Vagina (tissue), 2 donors: ENCODE data around the gene BCAS1. TPM values are rescaled to one million over a fixed set of nuclear protein-coding genes. Genes with fewer than 3 reads are reported as not detected.

Source experiments
- DNase-seq, 2 donors: peaks; one replicate each; pipeline ENCODE4 v3.0.0-alpha.2; 2017; ENCODE audit errors: extremely low spot score in 2 of 2
- H3K27ac ChIP-seq: fragments of 200-600 bp; sonication (generic); one replicate; pipeline ENCODE4 v1.5.1; 2019
- H3K27me3 ChIP-seq: fragments of 200-600 bp; sonication (generic); one replicate; pipeline ENCODE4 v1.5.1; 2019
- H3K36me3 ChIP-seq, 2 donors: fragments of 200-600 bp; sonication (generic); one replicate each; pipeline ENCODE4 v1.5.1; 2017 to 2019
- H3K4me1 ChIP-seq: fragments of 200-600 bp; sonication (generic); one replicate; pipeline ENCODE4 v1.5.1; 2019
- H3K4me3 ChIP-seq, 2 donors: fragments of 200-600 bp; sonication (generic); 1 replicate in 1 of 2; 2 replicates in 1 of 2; pipeline ENCODE4 v1.5.1; 2016 to 2019
- H3K9me3 ChIP-seq: fragments of 200-600 bp; sonication (generic); one replicate; pipeline ENCODE4 v1.5.1; 2019
- POLR2A ChIP-seq, 2 donors: fragments of 450-650 bp; IDR thresholded peaks; one replicate each; pipeline ENCODE4 v1.6.1; 2017; ENCODE audit warnings: antibody characterized with exemption in 2 of 2, mild to moderate bottlenecking in 2 of 2, moderate library complexity in 2 of 2
- POLR2AphosphoS5 ChIP-seq, 2 donors: sonication (generic); formaldehyde crosslinking; IDR thresholded peaks; one replicate each; pipeline ENCODE4 v1.9.0; 2017; ENCODE audit warnings: antibody characterized with exemption in 2 of 2, mild to moderate bottlenecking in 2 of 2, low read depth in 1 of 2; ENCODE audit not compliant: insufficient read depth in 1 of 2
- intact Hi-C: fragments of 100-400 bp; cut with DNase I; formaldehyde crosslinking; loops from one replicate; pipeline ENCODE4 v1.15.1; 2023
- total RNA-seq: library from RNA; depleted of rRNA; stranded (reverse); fragments of >200 nt; gene quantifications from one replicate; pipeline ENCODE4 v1.2.3, GENCODE V29; 2016
- TF ChIP-seq, protein P1 (sequence below), 3 experiments: fragments of 450-650 bp in 2 of 3; fragments of 200-600 bp in 1 of 3; sonication (generic) in 1 of 3; IDR thresholded peaks; one replicate each; pipeline ENCODE4 v1.5.1; 2017 to 2019; ENCODE audit warnings: antibody characterized with exemption in 3 of 3, mild to moderate bottlenecking in 2 of 3, moderate library complexity in 2 of 3

Gene BCAS1
- total RNA-seq, 1 donor from 2014 or later = 2.7 TPM

DNA sequence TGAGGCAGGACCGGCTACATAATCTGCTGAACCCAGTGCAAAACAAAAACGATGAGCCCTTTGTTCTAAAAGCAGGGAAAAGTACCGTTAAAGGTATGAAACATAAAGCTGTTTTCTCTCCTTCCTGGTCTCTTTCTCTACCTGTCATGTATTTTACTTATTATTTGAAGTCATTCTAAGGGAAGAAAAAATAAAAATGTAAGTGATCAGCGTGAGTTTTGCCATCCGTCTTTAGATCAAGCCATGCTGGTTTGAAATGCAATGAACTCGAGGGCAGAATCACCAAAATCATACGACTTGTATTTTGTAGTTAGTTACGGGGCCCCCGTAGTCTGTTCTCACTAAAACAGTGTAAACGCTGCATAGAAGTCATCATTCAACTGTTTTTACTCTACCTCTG is 2.9 kb upstream of the BCAS1 start:
- intact Hi-C loops = no loop called here
- H3K27ac ChIP-seq = no peak overlapping the region
- H3K4me1 ChIP-seq = no peaks in the 10 kb centered on the region
- no peak for DNase-seq
- no peaks in the 10 kb centered on the region for H3K27me3 ChIP-seq
- H3K9me3 ChIP-seq = no peaks in the 10 kb centered on the region
- H3K36me3 ChIP-seq = no peaks in the 10 kb centered on the region
- no peak overlapping the region for H3K4me3 ChIP-seq
- TF ChIP-seq POLR2AphosphoS5 (IDR thresholded peaks at IDR 0.05; ENCODE audit: insufficient read depth in 1 of 2, low read depth in 1 of 2) (no peak), POLR2A (IDR thresholded peaks at IDR 0.05) (no peak)
- TF ChIP-seq, protein P1, sequence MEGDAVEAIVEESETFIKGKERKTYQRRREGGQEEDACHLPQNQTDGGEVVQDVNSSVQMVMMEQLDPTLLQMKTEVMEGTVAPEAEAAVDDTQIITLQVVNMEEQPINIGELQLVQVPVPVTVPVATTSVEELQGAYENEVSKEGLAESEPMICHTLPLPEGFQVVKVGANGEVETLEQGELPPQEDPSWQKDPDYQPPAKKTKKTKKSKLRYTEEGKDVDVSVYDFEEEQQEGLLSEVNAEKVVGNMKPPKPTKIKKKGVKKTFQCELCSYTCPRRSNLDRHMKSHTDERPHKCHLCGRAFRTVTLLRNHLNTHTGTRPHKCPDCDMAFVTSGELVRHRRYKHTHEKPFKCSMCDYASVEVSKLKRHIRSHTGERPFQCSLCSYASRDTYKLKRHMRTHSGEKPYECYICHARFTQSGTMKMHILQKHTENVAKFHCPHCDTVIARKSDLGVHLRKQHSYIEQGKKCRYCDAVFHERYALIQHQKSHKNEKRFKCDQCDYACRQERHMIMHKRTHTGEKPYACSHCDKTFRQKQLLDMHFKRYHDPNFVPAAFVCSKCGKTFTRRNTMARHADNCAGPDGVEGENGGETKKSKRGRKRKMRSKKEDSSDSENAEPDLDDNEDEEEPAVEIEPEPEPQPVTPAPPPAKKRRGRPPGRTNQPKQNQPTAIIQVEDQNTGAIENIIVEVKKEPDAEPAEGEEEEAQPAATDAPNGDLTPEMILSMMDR (IDR thresholded peaks at IDR 0.05) = no peak

DNA sequence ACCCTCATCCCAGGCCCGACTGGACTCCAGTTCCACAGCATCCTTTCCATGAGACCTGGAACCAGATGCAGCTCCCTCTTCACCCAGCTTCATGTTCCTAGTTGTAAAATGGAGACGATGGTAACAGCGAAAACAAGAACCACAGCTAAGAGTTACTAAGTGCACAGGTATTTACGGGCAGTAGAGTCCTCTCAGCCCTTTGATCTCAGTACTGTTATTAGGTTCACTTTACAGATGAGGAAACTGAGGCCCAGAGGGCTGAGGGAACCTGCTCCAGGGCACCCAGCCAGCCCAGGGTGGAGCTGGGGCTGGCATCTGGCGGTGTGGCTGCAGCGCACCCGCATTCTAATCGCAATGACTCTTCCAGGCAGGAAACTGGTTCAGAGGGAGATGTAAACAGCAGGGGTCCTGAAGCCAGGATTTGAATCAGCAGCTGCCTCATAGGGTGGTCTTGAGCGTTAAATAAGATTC is 858 bp downstream of the BCAS1 start:
- no peak for DNase-seq
- H3K4me3 ChIP-seq = no peak overlapping the region
- H3K9me3 ChIP-seq = no peaks in the 10 kb centered on the region
- no peak overlapping the region for H3K27ac ChIP-seq
- no peaks in the 10 kb centered on the region for H3K27me3 ChIP-seq
- H3K4me1 ChIP-seq = no peaks in the 10 kb centered on the region
- no peaks in the 10 kb centered on the region for H3K36me3 ChIP-seq
- intact Hi-C loops = no loop called here
- TF ChIP-seq, protein P1 (IDR thresholded peaks at IDR 0.05) = no peak
- TF ChIP-seq POLR2AphosphoS5 (IDR thresholded peaks at IDR 0.05; ENCODE audit: insufficient read depth in 1 of 2, low read depth in 1 of 2) = no peak
- no peak for TF ChIP-seq POLR2A (IDR thresholded peaks at IDR 0.05)

DNA sequence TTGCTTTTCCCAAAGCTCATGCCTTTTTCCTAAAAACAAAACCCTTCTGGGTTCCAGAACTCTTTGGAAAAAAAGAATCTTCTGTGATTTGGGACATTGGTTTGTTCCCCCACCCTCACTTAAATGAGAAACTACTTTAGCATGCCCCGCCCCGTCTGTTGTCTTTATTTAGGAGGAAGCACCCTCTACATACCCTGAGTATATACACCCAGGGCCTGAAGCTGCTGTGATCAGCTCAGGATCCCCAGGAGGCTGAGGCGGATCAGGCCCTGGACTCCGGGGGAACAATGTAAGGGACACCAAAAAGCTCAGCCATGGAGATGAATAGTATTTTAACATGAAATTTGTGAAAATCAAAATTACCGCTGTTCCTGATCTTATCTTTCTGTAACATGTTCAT is 1.4 kb downstream of the BCAS1 start:
- H3K27ac ChIP-seq = no peak overlapping the region
- intact Hi-C loops = no loop called here
- TF ChIP-seq POLR2A (IDR thresholded peaks at IDR 0.05) (no peak), POLR2AphosphoS5 (IDR thresholded peaks at IDR 0.05; ENCODE audit: insufficient read depth in 1 of 2, low read depth in 1 of 2) (no peak)
- TF ChIP-seq, protein P1 (IDR thresholded peaks at IDR 0.05) = no peak

DNA sequence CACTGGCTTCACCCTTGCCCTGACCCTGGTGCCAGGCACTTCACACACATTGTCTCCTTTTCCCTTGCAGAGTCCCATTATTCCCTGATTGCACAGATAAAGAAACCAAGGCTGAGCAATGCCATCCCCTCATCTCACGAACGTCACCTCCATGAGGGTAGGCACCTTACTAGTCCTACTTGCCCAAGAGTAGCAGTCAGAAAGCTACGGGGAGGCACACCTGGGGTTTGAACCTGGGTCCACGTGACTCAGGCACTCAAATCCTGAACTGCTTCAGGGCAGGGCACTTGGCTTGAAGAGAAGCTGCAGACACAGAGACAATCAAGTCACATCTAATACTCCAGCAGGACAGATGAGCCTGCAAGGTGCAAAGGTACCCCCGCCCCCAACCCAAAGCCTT is 1.9 kb downstream of the BCAS1 start:
- H3K9me3 ChIP-seq = no peaks in the 10 kb centered on the region
- peak in 1 of 2 donors; percentile 81 for DNase-seq
- H3K27ac ChIP-seq = no peak overlapping the region
- H3K27me3 ChIP-seq = no peaks in the 10 kb centered on the region
- TF ChIP-seq POLR2AphosphoS5 (IDR thresholded peaks at IDR 0.05; ENCODE audit: insufficient read depth in 1 of 2, low read depth in 1 of 2) = no peak
- TF ChIP-seq, protein P1 (IDR thresholded peaks at IDR 0.05) = no peak
- no peaks in the 10 kb centered on the region for H3K36me3 ChIP-seq
- intact Hi-C loops = no loop called here
- H3K4me1 ChIP-seq = no peaks in the 10 kb centered on the region
- H3K4me3 ChIP-seq = no peak overlapping the region

More for the DNA sequence above, 1.4 kb downstream of the BCAS1 start:
- no peaks in the 10 kb centered on the region for H3K27me3 ChIP-seq
- H3K4me3 ChIP-seq = no peak overlapping the region
- H3K36me3 ChIP-seq = no peaks in the 10 kb centered on the region
- no peaks in the 10 kb centered on the region for H3K9me3 ChIP-seq
- no peak for DNase-seq
- H3K4me1 ChIP-seq = no peaks in the 10 kb centered on the region

DNA sequence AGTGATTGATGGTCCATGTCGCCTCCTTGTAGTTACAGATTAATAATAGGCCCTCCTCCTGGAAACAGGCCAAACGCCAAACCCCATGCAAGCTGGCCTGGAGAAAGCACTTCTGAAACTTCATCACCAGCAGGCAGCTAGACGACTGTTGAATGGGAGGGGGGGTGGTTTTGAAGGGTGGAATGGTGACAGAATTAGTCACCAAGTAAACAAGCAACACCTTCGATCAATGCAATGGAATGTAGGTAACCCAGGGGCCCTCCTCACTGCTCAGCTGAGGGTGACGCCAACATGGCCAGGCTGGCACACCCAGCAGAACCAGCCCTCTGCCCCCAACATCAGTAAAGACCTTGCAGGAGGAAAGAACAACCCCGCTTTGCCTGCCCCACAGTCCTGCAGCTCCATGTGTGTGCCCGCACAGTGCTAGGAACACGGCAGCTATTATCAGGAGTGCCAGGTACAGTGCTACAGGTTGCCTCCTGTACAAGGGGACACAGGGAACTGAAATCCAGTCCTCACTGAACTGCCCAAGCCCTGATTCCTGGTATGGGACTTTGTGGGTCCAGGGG is 2.7 kb downstream of the BCAS1 start:
- no peaks in the 10 kb centered on the region for H3K4me1 ChIP-seq
- H3K4me3 ChIP-seq = no peak overlapping the region
- no peaks in the 10 kb centered on the region for H3K27me3 ChIP-seq
- no peaks in the 10 kb centered on the region for H3K36me3 ChIP-seq
- H3K27ac ChIP-seq = no peak overlapping the region
- intact Hi-C loops = no loop called here
- no peaks in the 10 kb centered on the region for H3K9me3 ChIP-seq
- peak in 1 of 2 donors; percentile 72 for DNase-seq
- TF ChIP-seq, protein P1 (IDR thresholded peaks at IDR 0.05) = no peak
- no peak for TF ChIP-seq POLR2A (IDR thresholded peaks at IDR 0.05)
- TF ChIP-seq POLR2AphosphoS5 (IDR thresholded peaks at IDR 0.05; ENCODE audit: insufficient read depth in 1 of 2, low read depth in 1 of 2) = no peak
